GM18505 (cell line): ENCODE results near the gene SRL.
"Not testable (repeated sequence)": the region's sequence is repeated elsewhere in the genome, so short reads cannot be mapped to it uniquely, and the experiment has no call there.

Experiments
- ATAC-seq: cut with Tn5 transposase; IDR thresholded peaks from one replicate; pipeline ENCODE4 v1.9.1; 2021; ENCODE audit not compliant: unreplicated experiment
- POLR2A ChIP-seq: IDR thresholded peaks from 4 replicates; pipeline ENCODE4 v1.6.1; 2011; ENCODE audit warnings: borderline replicate concordance; ENCODE audit not compliant: insufficient read depth, insufficient read length; ENCODE audit errors: extremely low read depth

Gene SRL

DNA sequence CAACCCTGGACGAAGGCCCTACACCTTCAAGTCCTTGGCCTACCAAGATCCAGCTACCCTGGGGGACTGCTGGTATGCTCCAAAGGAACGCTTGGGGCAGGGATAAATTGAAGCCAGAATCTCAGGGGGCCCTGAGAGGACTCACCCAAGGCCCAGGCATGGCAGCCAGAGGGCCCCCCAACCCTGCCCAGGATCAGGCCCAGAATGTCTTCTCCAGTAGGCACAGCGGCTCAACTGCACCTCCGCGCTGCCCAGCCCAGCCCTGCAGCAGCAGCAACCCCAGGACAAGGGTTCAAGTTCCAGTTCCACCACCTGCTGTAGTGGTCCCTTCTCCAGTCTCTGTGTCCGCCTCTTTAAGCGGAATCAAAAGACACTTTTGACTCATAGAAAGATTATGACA, 28.7 kb upstream of the SRL start:
- ATAC-seq, result no peak
- TF ChIP-seq POLR2A, result no peak

GRCh38 chr16:4270091-4270490, 28.2 kb upstream of the SRL start:
- TF ChIP-seq POLR2A, result no peak
- no peak for ATAC-seq

GRCh38 chr16:4266372-4266771, 24.5 kb upstream of the SRL start:
- no peak for ATAC-seq
- no peak for TF ChIP-seq POLR2A

GRCh38 chr16:4265676-4266075, 23.8 kb upstream of the SRL start:
- no peak for TF ChIP-seq POLR2A
- no peak for ATAC-seq

- no peak for TF ChIP-seq POLR2A
- ATAC-seq, result no peak
These were observed 22.7 kb upstream of the SRL start for GRCh38 chr16:4264546-4264945.

DNA sequence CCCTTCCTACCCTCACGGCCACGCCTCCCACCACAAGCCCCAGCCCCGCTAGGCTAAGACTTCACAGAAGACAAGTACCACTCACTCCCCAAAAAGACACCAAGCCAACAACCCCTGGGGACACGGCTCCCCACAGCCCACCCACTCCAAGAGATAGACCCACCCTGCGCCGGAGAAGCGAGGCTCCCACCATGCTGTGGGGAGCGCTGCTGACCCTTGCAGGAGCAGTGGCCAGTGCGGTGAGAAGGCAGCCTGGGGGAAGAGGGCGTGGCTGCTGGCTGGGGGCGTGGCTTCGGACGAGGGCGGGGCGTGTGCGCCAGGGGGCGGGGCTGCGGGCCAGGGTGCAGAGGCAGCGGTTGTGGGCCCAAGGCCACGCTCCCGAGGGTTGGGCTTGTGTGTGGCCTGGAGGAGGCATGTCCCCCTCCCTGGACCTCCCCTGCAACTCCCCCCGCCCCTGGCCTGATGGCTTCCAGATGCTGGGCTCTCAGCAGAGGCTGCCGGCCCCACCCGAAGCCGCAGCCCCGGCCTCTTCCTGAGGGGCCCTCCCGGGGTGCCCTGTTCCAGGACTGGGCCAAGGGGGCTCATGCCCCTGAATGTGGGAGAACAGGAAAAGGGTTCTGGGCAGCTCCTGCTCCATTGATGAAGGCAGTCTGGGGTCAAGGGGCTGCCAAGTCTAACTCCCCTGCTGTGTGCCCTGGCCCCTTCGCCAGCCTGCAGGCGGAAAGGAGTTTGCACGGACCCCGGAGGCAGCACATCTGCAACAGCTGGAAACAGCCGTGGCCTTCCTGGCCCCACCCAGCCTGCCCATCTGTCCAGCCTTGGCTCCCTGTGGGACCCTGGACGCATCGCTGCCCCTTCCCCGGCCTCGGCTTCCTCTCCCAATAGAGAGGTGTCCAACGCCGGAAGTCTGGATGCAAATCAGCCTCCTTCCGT, 21.9 kb upstream of the SRL start:
- no peak for ATAC-seq
- TF ChIP-seq POLR2A, result no peak

DNA sequence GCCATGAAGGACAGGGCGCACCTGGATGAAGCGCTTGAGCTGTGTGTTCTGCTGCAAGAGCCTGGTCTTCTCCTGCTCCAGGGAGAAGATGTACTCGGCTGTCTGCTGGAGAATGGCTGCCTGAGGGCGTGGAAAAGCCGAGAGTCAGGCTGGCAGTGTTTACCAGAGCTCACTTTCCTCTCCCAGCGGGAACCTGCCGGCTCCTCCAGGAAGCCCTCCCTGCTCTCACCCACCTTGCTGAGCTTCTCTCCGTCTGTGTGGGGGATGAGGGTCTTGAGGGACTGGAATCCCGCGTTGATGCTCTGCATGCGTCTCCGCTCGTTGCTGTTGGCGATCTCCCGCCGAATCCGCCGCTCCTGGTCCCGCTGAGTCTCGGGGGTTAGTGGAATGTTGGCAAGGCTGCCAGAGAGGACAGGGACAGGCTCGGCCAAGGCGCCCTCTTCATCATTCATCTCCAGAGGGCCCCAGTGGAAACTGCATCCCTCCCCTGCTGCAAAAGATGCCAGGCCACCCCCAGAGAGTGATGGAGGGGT, 20.5 kb upstream of the SRL start:
- no peak for ATAC-seq
- TF ChIP-seq POLR2A, result no peak

GRCh38 chr16:4261557-4262172, 19.8 kb upstream of the SRL start:
- ATAC-seq, result no peak
- no peak for TF ChIP-seq POLR2A

GRCh38 chr16:4260360-4260759, 18.5 kb upstream of the SRL start:
- no peak for TF ChIP-seq POLR2A
- no peak for ATAC-seq

GRCh38 chr16:4257646-4258556, 16.0 kb upstream of the SRL start:
- ATAC-seq, result no peak
- TF ChIP-seq POLR2A, result no peak

DNA sequence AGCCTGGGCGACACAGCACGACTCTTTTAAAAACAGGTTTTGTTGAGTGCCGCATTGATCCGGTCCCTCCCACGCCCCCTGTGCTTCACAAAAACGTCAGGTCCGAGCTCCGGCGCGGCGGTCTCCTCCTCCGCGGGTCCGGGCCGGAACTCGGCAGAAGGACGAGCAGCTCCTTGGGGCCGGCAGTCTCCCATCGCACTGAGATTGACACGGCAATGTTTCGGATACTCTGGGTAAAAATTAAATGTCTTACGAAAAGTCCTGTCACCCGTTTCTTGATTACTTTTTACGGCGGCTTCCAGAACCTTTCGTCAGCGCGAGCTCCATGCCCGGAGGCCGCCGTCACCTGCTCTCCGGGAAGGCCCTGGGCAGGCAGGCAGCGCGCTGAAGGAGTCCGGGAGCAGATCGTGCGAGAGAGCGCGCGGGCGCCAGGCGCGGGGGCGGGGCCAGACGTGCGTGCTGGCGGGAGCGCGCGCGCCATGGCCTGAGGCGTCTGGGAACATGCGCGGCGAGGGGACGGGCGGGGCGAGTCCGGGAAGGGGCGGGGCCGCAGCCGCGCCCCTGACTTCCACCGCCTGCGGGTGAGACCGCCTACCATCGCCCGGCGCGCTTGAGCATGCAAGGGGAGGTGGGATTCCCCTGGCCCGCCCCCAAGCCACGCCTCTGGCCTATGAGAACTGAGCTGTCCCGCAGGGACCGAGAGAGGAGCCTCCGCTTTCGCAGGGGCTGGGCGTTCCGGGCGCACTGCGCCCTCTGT, 11.7 kb upstream of the SRL start:
- peak; percentile 95 for TF ChIP-seq POLR2A
- peak; percentile 89 for ATAC-seq

- not testable (repeated sequence) for ATAC-seq
These were observed 11.1 kb upstream of the SRL start for GRCh38 chr16:4253012-4253393.
